GM20000 (cell line): ENCODE measurements around the gene COL4A2.

Experiments
- DNase-seq: peaks from one replicate; pipeline ENCODE4 v3.0.0; 2012; ENCODE audit warnings: low spot score
- CTCF ChIP-seq: IDR thresholded peaks from 2 replicates; pipeline ENCODE4 v1.5.1; 2012; ENCODE audit warnings: mild to moderate bottlenecking, control low read depth; ENCODE audit errors: extremely low read depth, missing control alignments

The COL4A2 gene

GRCh38 chr13:110272651-110273050 is 34.4 kb upstream of the COL4A2 start:
- DNase-seq = no peak

GRCh38 chr13:110273254-110273653 is 33.8 kb upstream of the COL4A2 start:
- no peak for TF ChIP-seq CTCF
- DNase-seq = no peak

More at GRCh38 chr13:110272651-110273050, 34.4 kb upstream of the COL4A2 start:
- TF ChIP-seq CTCF = no peak

- no peak for DNase-seq
- no peak for TF ChIP-seq CTCF
Measured at GRCh38 chr13:110274687-110275086, 32.4 kb upstream of the COL4A2 start.

GRCh38 chr13:110275931-110276552 is 31.0 kb upstream of the COL4A2 start:
- TF ChIP-seq CTCF = no peak
- DNase-seq = no peak

GRCh38 chr13:110276553-110276950 is 30.5 kb upstream of the COL4A2 start:
- TF ChIP-seq CTCF = no peak
- no peak for DNase-seq

- DNase-seq = no peak
Measured at GRCh38 chr13:110277357-110277975, 29.6 kb upstream of the COL4A2 start.

GRCh38 chr13:110278859-110279258 is 28.2 kb upstream of the COL4A2 start:
- no peak for TF ChIP-seq CTCF
- no peak for DNase-seq

More at GRCh38 chr13:110277357-110277975, 29.6 kb upstream of the COL4A2 start:
- no peak for TF ChIP-seq CTCF
